HG02885 (cell line): ENCODE measurements around the gene EGLN1.

Experiments used
- ATAC-seq: cut with Tn5 transposase; IDR thresholded peaks from one replicate; pipeline ENCODE4 v1.9.1; 2021; ENCODE audit warnings: mild to moderate bottlenecking; ENCODE audit not compliant: unreplicated experiment, poor library complexity

EGLN1 gene

GRCh38 chr1:231422798-231423309, 767 bp upstream of the EGLN1 start:
- no peak for ATAC-seq

GRCh38 chr1:231421546-231421970, 529 bp downstream of the EGLN1 start:
- ATAC-seq = peak; percentile 30

- ATAC-seq = peak; percentile 16
These were observed 1.0 kb downstream of the EGLN1 start for GRCh38 chr1:231420959-231421545.

- no peak for ATAC-seq
These were observed 1.7 kb downstream of the EGLN1 start for GRCh38 chr1:231420299-231420958.

- no peak for ATAC-seq
These were observed 2.3 kb downstream of the EGLN1 start for GRCh38 chr1:231419738-231420298.

GRCh38 chr1:231419147-231419546, 2.9 kb downstream of the EGLN1 start:
- no peak for ATAC-seq

GRCh38 chr1:231418741-231419107, 3.4 kb downstream of the EGLN1 start:
- no peak for ATAC-seq

GRCh38 chr1:231418101-231418740, 3.9 kb downstream of the EGLN1 start:
- ATAC-seq = no peak

GRCh38 chr1:231417513-231417912, 4.6 kb downstream of the EGLN1 start:
- no peak for ATAC-seq

GRCh38 chr1:231416901-231417300, 5.2 kb downstream of the EGLN1 start:
- no peak for ATAC-seq

GRCh38 chr1:231415018-231415583, 7.0 kb downstream of the EGLN1 start:
- ATAC-seq = no peak

- ATAC-seq = no peak
These were observed 7.6 kb downstream of the EGLN1 start for GRCh38 chr1:231414260-231415016.

GRCh38 chr1:231413749-231414082, 8.4 kb downstream of the EGLN1 start:
- ATAC-seq = no peak

- no peak for ATAC-seq
These were observed 11.0 kb downstream of the EGLN1 start for GRCh38 chr1:231411036-231411531.

GRCh38 chr1:231410036-231410612, 12.0 kb downstream of the EGLN1 start:
- no peak for ATAC-seq

- no peak for ATAC-seq
These were observed 13.5 kb downstream of the EGLN1 start for GRCh38 chr1:231408528-231409094.

- ATAC-seq = peak; percentile 84
These were observed 14.3 kb downstream of the EGLN1 start for GRCh38 chr1:231407547-231408396.

- no peak for ATAC-seq
These were observed 15.0 kb downstream of the EGLN1 start for GRCh38 chr1:231407049-231407448.

GRCh38 chr1:231404318-231404717, 17.8 kb downstream of the EGLN1 start:
- no peak for ATAC-seq
